ENCODE results near the gene TNNI2.
A peak's percentile ranks its signal among the peaks of the same experiment; 100 is the strongest.

TNNI2 gene

DNA sequence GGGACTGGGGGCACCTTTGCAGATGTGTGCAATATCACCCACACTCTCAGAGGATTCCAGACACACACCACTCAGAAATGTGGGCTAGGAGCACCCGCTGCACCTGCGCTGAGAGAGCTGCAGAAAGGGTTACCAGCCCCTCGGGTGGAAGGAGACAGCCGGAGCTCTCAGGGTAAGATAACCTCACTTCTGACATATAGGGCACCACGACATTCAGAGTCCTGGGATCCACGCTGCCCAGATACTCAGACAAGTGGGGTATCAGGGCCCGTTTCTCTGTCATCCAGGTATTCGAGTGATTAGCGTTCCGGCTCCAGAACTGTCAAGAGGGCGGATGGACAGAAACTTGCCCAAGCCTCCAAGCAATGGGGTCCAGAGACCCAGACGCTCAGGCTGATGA, 10.2 kb upstream of the TNNI2 start:
- H3K27ac ChIP-seq (ENCODE audit: low read length): no peak overlapping the region
- H3K27me3 ChIP-seq (ENCODE audit: control insufficient read depth in 1 of 2, insufficient read depth in 2 of 2, low read length in 2 of 2): peaks cover 2 to 15% of the 10 kb centered on the region in 2 donors
- H3K36me3 ChIP-seq (ENCODE audit: control insufficient read depth in 2 of 2, insufficient read depth in 2 of 2, low read length in 2 of 2): no peaks in the 10 kb centered on the region
- peaks cover 19% of the 10 kb centered on the region for H3K4me1 ChIP-seq (ENCODE audit: control insufficient read depth, insufficient read depth, low read length)
- H3K4me3 ChIP-seq (ENCODE audit: low read length in 2 of 2): no peak overlapping the region
- H3K9me3 ChIP-seq (ENCODE audit: control insufficient read depth in 2 of 2, low read length in 2 of 2): no peaks in the 10 kb centered on the region
- H3K9ac ChIP-seq (ENCODE audit: low read length in 2 of 2): no peak overlapping the region

DNA sequence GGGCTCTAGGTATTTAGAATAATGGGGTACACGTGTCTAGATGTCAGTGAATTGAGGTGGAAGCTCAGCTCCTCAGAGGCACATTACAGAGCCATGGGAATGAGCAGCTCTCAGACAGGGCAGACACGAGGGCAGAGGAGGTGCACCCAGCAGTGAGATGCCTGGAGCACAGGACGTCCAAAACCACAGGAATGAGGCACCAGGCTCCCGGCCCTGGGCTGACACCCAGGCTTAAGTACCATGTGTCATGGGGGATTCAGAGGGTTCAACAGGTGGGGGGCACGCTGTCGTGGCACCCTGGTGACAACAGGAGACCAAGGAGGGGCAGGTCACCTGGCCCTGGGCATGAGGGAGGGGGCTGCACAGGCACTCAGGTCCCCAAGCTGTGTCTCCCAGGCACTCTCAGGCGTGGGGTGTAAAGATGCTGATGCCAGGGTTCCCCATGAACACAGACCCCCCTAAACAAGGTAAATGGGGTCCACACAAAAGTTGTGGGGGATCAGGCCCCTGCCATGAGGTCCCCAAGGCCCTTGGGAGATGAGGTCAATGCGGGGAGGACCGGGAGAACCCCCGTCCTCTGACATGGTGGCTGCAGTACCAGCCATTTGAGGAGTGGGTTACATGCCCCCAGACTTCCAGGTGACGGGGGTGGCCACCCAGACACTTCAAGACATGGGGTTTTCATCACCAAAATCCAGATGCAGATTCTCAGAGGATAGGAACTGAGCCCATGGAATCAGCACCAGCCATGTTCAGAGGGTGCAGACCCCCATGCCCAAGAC, 9.6 kb upstream of the TNNI2 start:
- Histone ChIP-seq H3K36me3 (ENCODE audit: control insufficient read depth in 2 of 2, insufficient read depth in 2 of 2, low read length in 2 of 2) (no peaks in the 10 kb centered on the region), H3K9me3 (ENCODE audit: control insufficient read depth in 2 of 2, low read length in 2 of 2) (no peaks in the 10 kb centered on the region), H3K27ac (ENCODE audit: low read length) (no peak overlapping the region), H3K4me1 (ENCODE audit: control insufficient read depth, insufficient read depth, low read length) (peaks cover 19% of the 10 kb centered on the region), H3K27me3 (ENCODE audit: control insufficient read depth in 1 of 2, insufficient read depth in 2 of 2, low read length in 2 of 2) (peaks cover 2 to 15% of the 10 kb centered on the region in 2 donors), H3K9ac (ENCODE audit: low read length in 2 of 2) (no peak overlapping the region), H3K4me3 (ENCODE audit: low read length in 2 of 2) (no peak overlapping the region)

DNA sequence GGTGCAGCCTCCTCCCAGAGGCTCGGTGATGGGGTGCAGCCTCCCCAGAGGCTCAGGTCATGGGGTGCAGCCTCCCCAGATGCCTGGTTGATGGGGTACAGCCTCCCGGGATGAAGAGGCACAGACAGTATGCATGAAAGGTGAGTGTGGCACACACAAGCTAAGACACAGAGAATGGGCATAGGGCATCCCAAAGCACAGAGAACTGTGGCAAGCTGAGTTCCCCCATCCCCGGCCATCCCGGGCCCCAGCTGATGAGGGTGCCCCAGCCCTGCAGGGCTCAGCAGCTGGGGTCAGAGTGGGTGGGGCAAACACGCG, 8.8 kb upstream of the TNNI2 start:
- H3K36me3 ChIP-seq (ENCODE audit: control insufficient read depth in 2 of 2, insufficient read depth in 2 of 2, low read length in 2 of 2): no peaks in the 10 kb centered on the region
- H3K4me3 ChIP-seq (ENCODE audit: low read length in 2 of 2): no peak overlapping the region
- H3K4me1 ChIP-seq (ENCODE audit: control insufficient read depth, insufficient read depth, low read length): peaks cover 19% of the 10 kb centered on the region
- no peaks in the 10 kb centered on the region for H3K9me3 ChIP-seq (ENCODE audit: control insufficient read depth in 2 of 2, low read length in 2 of 2)
- no peak overlapping the region for H3K9ac ChIP-seq (ENCODE audit: low read length in 2 of 2)
- peaks cover 2 to 15% of the 10 kb centered on the region in 2 donors for H3K27me3 ChIP-seq (ENCODE audit: control insufficient read depth in 1 of 2, insufficient read depth in 2 of 2, low read length in 2 of 2)
- no peak overlapping the region for H3K27ac ChIP-seq (ENCODE audit: low read length)

DNA sequence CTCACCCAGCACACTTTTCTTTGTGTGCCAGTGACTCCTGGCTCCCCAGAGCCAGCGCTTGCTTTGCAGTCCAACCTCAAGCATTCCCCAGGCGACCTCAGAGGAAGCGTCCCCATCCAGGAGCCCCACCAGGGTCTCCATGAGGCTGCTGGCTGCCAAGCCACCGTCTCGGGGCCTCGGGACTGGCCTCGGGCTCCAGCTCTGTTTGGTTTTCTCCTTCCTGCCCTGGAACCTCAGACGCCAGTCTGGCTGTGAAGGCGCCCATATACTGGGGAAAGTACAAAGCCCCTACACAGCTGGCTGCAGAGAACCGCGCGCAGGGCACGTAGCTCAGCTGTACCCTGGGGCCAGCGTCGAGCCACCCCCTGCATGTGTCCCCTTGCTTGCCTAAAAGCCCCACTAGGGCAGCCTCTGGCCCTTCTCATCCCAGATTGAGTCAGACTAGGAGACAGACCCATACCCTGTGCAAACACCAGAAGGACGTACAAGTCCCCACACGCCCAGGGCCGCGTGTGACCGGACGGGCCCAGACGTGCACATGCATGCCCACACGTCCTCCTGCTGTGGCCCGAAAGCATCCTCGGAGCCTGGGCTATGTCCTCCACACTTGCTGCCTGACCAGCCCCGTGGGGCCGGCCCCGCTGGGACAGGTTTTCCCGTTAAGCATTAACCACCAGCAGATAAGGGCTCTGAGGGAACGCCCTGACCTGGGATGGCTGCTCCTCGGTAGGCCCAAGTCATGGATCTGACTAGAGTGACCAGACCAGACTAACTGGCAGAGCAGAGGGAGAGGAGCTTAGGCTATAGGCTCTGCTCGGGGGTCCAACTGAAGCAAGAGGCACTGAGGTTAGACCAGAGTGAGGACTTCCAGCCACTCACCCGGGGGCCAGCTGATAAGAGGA, 8.2 kb upstream of the TNNI2 start:
- Histone ChIP-seq H3K4me1 (ENCODE audit: control insufficient read depth, insufficient read depth, low read length) (peaks cover 19% of the 10 kb centered on the region), H3K27me3 (ENCODE audit: control insufficient read depth in 1 of 2, insufficient read depth in 2 of 2, low read length in 2 of 2) (peaks cover 2 to 15% of the 10 kb centered on the region in 2 donors), H3K4me3 (ENCODE audit: low read length in 2 of 2) (no peak overlapping the region), H3K9ac (ENCODE audit: low read length in 2 of 2) (no peak overlapping the region), H3K9me3 (ENCODE audit: control insufficient read depth in 2 of 2, low read length in 2 of 2) (no peaks in the 10 kb centered on the region), H3K36me3 (ENCODE audit: control insufficient read depth in 2 of 2, insufficient read depth in 2 of 2, low read length in 2 of 2) (no peaks in the 10 kb centered on the region), H3K27ac (ENCODE audit: low read length) (no peak overlapping the region)

DNA sequence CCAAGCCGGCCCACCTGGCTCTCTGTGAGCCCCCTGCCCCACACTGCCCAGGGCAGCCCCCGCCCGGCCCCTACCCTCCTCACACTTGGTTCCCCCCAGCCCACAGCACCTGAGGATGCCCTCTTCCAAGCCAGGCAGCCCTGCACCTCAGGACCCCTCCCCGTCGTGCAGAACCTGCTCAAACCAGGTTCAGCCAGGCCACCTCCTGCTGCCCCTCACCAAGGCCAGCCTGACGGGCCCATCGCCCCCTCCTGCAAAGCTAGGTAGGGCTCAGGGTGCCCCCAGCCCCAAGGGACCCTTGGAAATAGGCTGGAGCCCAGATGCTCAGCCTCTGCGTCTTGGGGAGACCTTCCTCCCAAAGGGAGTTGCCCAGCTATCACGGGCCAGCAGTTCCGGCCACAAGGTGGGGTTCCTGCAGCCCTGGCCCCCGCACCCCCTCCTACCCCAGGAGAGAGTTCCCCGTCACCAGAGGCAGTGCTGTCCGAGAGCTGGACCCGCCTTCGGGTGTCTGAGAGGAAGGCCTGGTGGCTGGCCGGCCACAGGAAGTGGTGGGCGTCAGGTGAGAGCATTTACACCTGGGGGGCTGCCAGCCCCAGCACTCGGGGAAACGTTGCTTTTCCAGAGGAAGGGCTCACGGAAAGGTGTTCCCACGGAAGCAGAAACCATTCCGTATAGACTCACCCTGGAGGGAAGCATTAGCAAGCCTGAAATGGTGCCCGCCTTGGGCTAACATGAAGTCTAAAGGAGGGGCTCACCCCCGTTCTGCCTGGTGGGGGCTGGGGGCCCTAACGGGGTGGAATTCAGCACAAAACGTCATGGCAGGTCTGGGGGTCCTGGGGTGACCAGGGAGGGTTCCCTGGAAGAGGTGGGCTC, 7.2 kb upstream of the TNNI2 start:
- H3K9ac ChIP-seq (ENCODE audit: low read length in 2 of 2): no peak overlapping the region

DNA sequence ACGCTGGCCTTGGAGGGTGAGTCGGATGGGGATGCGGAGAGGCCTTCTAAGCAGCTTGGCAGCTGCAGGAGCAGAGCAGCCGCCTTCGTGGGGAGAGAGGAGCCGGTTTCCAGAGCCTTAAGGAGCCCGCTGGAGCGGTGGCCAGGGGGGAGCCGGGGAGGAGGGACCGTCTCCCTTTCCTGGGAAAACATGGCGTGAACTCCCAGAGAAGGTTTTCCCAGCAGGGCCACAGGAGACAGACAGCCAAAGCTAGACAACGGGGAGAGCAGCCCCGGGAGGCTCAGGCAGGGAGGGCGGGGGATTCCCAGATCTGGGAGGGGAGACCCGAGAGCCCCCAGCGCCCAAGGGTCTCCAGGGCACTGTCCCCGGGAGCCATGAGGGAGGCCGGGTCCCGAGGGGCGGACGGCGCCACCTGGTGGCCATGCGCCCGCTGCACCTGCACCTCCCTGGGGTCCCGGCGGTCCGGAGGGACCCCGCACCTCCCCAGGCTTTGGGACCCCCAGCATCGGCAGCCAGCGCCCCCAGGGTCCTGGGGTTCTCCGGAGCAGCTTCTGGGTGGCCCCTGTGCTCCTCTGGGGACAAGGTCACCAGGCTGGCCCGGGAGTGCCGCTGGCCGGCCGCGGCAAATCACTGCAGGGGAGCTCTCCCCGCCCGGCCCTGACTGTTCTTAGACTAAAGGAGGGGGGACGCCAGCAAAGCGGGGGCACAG, 6.4 kb upstream of the TNNI2 start:
- Histone ChIP-seq H3K9me3 (ENCODE audit: control insufficient read depth in 2 of 2, low read length in 2 of 2) (no peaks in the 10 kb centered on the region), H3K4me1 (ENCODE audit: control insufficient read depth, insufficient read depth, low read length) (peaks cover 8% of the 10 kb centered on the region), H3K36me3 (ENCODE audit: control insufficient read depth in 2 of 2, insufficient read depth in 2 of 2, low read length in 2 of 2) (no peaks in the 10 kb centered on the region), H3K27me3 (ENCODE audit: control insufficient read depth in 1 of 2, insufficient read depth in 2 of 2, low read length in 2 of 2) (peaks cover 2 to 15% of the 10 kb centered on the region in 2 donors), H3K4me3 (ENCODE audit: low read length in 2 of 2) (peak overlapping the region in 1 of 2 donors; percentile 22), H3K9ac (ENCODE audit: low read length in 2 of 2) (peak overlapping the region in 1 of 2 donors; percentile 22), H3K27ac (ENCODE audit: low read length) (no peak overlapping the region)

More for the DNA sequence above, 7.2 kb upstream of the TNNI2 start:
- Histone ChIP-seq H3K36me3 (ENCODE audit: control insufficient read depth in 2 of 2, insufficient read depth in 2 of 2, low read length in 2 of 2) (no peaks in the 10 kb centered on the region), H3K9me3 (ENCODE audit: control insufficient read depth in 2 of 2, low read length in 2 of 2) (no peaks in the 10 kb centered on the region), H3K4me1 (ENCODE audit: control insufficient read depth, insufficient read depth, low read length) (peaks cover 15% of the 10 kb centered on the region), H3K27ac (ENCODE audit: low read length) (no peak overlapping the region), H3K27me3 (ENCODE audit: control insufficient read depth in 1 of 2, insufficient read depth in 2 of 2, low read length in 2 of 2) (peaks cover 2 to 15% of the 10 kb centered on the region in 2 donors), H3K4me3 (ENCODE audit: low read length in 2 of 2) (no peak overlapping the region)

DNA sequence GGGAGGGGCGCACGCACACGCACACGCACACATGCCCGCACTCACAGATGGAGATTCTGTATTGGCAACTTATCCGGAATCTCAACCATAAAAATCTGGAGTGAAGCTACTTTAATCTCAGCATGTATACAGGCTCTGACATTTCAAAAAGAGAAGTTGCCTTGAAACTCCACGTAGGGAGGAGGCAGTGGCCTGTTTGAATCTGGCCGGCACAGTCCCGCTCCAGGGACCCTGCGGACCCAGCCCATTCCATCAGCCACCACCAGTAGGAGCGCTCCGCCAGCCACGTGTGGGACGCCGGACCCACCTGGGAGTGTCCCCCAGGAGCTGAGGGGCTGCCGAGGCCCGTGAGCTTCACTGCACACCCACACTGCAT, 5.9 kb upstream of the TNNI2 start:
- Histone ChIP-seq H3K4me1 (ENCODE audit: control insufficient read depth, insufficient read depth, low read length) (peaks cover 3% of the 10 kb centered on the region), H3K4me3 (ENCODE audit: low read length in 2 of 2) (no peak overlapping the region)

DNA sequence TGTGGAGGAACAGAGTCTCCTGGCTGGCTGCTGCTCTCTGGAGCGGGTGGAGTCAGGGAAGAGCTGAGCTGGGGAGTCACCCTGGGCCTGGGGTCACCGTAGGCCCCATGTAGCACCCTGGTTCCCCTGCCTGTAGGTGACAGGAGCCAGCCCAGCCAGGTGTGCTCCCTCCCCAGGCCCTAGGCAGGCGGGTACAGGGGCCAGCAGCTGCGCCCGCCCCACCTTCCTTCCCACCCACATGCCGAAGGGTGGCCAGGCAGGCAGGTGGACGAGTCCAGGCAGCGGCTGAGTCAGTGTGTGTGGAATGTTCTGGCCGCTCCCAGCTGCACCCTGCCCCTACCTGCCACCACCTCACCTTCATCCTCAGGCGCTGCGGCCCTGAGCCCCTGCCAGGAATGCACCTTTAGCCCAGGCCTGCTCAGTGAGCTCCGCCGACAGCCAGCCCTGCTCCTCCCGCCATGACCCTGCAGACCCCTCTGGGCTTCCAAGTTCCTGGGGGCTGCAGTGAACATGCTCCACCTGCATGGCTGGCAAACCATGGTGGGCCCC, 4.6 kb upstream of the TNNI2 start:
- Histone ChIP-seq H3K36me3 (ENCODE audit: control insufficient read depth in 2 of 2, insufficient read depth in 2 of 2, low read length in 2 of 2) (no peaks in the 10 kb centered on the region), H3K9ac (ENCODE audit: low read length in 2 of 2) (no peak overlapping the region), H3K27ac (ENCODE audit: low read length) (no peak overlapping the region), H3K9me3 (ENCODE audit: control insufficient read depth in 2 of 2, low read length in 2 of 2) (no peaks in the 10 kb centered on the region), H3K27me3 (ENCODE audit: control insufficient read depth in 1 of 2, insufficient read depth in 2 of 2, low read length in 2 of 2) (peaks cover under 1 to 15% of the 10 kb centered on the region in 2 donors), H3K4me1 (ENCODE audit: control insufficient read depth, insufficient read depth, low read length) (peaks cover 7% of the 10 kb centered on the region), H3K4me3 (ENCODE audit: low read length in 2 of 2) (no peak overlapping the region)

More for the DNA sequence above, 5.9 kb upstream of the TNNI2 start:
- no peak overlapping the region for H3K27ac ChIP-seq (ENCODE audit: low read length)
- peaks cover 2 to 15% of the 10 kb centered on the region in 2 donors for H3K27me3 ChIP-seq (ENCODE audit: control insufficient read depth in 1 of 2, insufficient read depth in 2 of 2, low read length in 2 of 2)
- H3K9me3 ChIP-seq (ENCODE audit: control insufficient read depth in 2 of 2, low read length in 2 of 2): no peaks in the 10 kb centered on the region
- H3K9ac ChIP-seq (ENCODE audit: low read length in 2 of 2): no peak overlapping the region
- H3K36me3 ChIP-seq (ENCODE audit: control insufficient read depth in 2 of 2, insufficient read depth in 2 of 2, low read length in 2 of 2): no peaks in the 10 kb centered on the region

DNA sequence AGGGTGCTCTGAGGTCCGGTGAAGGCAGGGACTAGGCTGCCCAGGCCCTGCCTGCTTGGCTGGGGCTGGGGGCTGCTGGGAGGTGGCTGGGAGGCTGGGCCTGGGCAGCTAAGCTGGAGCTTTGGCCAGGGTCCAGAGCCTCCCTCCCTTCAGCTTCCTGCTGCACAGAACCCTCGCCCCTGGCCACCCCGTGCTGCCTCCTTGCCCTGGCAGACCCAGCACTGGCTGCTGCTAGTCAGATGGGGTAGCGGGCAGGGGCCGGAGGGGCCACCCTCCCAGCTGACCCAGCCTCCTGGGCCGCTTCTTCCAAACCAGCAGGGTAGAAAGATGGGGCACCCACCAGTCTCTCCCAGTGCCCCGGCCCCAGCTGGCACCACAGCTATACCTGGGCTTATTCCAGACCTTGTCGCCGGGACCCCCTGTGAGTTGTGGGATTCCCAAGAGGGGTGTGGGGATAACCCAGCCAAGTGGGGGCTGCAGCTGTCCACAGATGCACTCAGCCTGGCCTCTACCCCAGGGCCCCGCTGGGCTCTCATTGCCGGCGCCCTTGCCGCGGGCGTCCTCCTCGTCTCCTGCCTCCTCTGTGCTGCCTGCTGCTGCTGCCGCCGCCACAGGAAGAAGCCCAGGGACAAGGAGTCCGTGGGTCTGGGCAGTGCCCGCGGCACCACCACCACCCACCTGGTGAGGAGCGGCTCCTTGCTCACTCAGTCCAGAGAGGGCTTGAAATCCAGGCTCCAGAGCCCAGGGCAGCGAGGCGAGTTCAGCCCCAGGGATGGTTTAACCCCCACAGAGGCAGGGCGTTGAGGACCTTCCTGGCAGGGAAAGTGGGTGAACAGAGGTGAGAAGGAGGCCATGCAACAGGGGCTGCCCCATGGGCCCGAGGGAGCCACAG, 3.8 kb upstream of the TNNI2 start, which contains the start of gene SYT8:
SYT8 (plus strand) TSS at position 212 of the 892 bp plus-strand sequence; CDS start at position 328, 116 bp downstream.
- H3K4me1 ChIP-seq (ENCODE audit: control insufficient read depth, insufficient read depth, low read length): peaks cover 7% of the 10 kb centered on the region

More for the DNA sequence above, 3.8 kb upstream of the TNNI2 start, which contains the start of gene SYT8:
- no peaks in the 10 kb centered on the region for H3K9me3 ChIP-seq (ENCODE audit: control insufficient read depth in 2 of 2, low read length in 2 of 2)
- H3K4me3 ChIP-seq (ENCODE audit: low read length in 2 of 2): no peak within 1 kb of the TSS
- no peaks in the 10 kb centered on the region for H3K36me3 ChIP-seq (ENCODE audit: control insufficient read depth in 2 of 2, insufficient read depth in 2 of 2, low read length in 2 of 2)
- no peak within 1 kb of the TSS for H3K27ac ChIP-seq (ENCODE audit: low read length)
- H3K9ac ChIP-seq (ENCODE audit: low read length in 2 of 2): no peak within 1 kb of the TSS
- peaks cover 0 to 12% of the 10 kb centered on the region in 2 donors for H3K27me3 ChIP-seq (ENCODE audit: control insufficient read depth in 1 of 2, insufficient read depth in 2 of 2, low read length in 2 of 2)

Data from stomach smooth muscle (tissue), 2 donors.